HEK293 (cell line): Measurements from ENCODE around the gene TMEM141.

Experiments used
- CTCF ChIA-PET: fragments of 350-600 bp; formaldehyde crosslinking; extraction: SDS; loops from one replicate; lab custom pipeline; 2021; ENCODE audit warnings: antibody characterized with exemption; lab: Yijun Ruan, JAX
- POLR2A ChIA-PET: fragments of 300-600 bp; formaldehyde crosslinking; extraction: SDS; loops from one replicate; lab custom pipeline; 2020; ENCODE audit warnings: antibody characterized with exemption, inconsistent platforms; lab: Yijun Ruan, JAX
- H3K27ac ChIP-seq: fragments of 200-500 bp; sonication (Bioruptor generic); 2 replicates; pipeline ENCODE4 v1.5.1; 2014; ENCODE audit warnings: low read depth, low read length, control low read depth, inconsistent platforms; ENCODE audit errors: extremely low read depth
- H3K36me3 ChIP-seq, 2 experiments: fragments of 200-500 bp in 1 of 2; sonication (Bioruptor generic) in 1 of 2; 1 replicate in 1 of 2; 2 replicates in 1 of 2; pipeline ENCODE4 v1.5.1; 2014 to 2017; ENCODE audit warnings: inconsistent platforms in 2 of 2, low read length in 2 of 2; ENCODE audit not compliant: control insufficient read depth in 2 of 2, insufficient read depth in 1 of 2
- H3K4me1 ChIP-seq: fragments of 200-500 bp; sonication (Bioruptor generic); 2 replicates; pipeline ENCODE4 v1.5.1; 2014; ENCODE audit warnings: mild to moderate bottlenecking, low read length, inconsistent platforms; ENCODE audit not compliant: control insufficient read depth, insufficient read depth
- H3K4me3 ChIP-seq: 2 replicates; pipeline ENCODE4 v1.5.1; 2011; ENCODE audit warnings: low read depth, mild to moderate bottlenecking, control low read depth, low read length, moderate library complexity
- H3K9me3 ChIP-seq: fragments of 200-500 bp; sonication (Bioruptor generic); 2 replicates; pipeline ENCODE4 v1.5.1; 2014; ENCODE audit warnings: low read depth, low read length, inconsistent platforms; ENCODE audit not compliant: control insufficient read depth, insufficient read depth
- BCL11A ChIP-seq: fragments of 450-650 bp; formaldehyde crosslinking; IDR thresholded peaks from 2 replicates; pipeline ENCODE4 v1.5.1; 2016; ENCODE audit warnings: low read depth, missing biosample characterization, missing genetic modification characterization
- BCL6B ChIP-seq: fragments of 450-650 bp; formaldehyde crosslinking; IDR thresholded peaks from 2 replicates; pipeline ENCODE4 v1.5.1; 2017; ENCODE audit warnings: missing biosample characterization, missing genetic modification characterization
- KLF16 ChIP-seq: fragments of 450-650 bp; formaldehyde crosslinking; IDR thresholded peaks from 2 replicates; pipeline ENCODE4 v1.5.1; 2017; ENCODE audit warnings: missing biosample characterization, missing genetic modification characterization
- KLF7 ChIP-seq: fragments of 450-650 bp; formaldehyde crosslinking; IDR thresholded peaks from 2 replicates; pipeline ENCODE4 v1.5.1; 2016; ENCODE audit warnings: missing biosample characterization, missing genetic modification characterization, borderline replicate concordance
- PBX3 ChIP-seq: sonication (generic); formaldehyde crosslinking; IDR thresholded peaks from 2 replicates; pipeline ENCODE4 v1.8.1; 2022; ENCODE audit warnings: mild to moderate bottlenecking, moderate library complexity, missing genetic modification reagents
- PRDM10 ChIP-seq: fragments of 450-650 bp; formaldehyde crosslinking; IDR thresholded peaks from 2 replicates; pipeline ENCODE4 v1.5.1; 2016; ENCODE audit warnings: missing biosample characterization, missing genetic modification characterization
- RBAK ChIP-seq: fragments of 450-650 bp; formaldehyde crosslinking; IDR thresholded peaks from 2 replicates; pipeline ENCODE4 v1.5.1; 2016; ENCODE audit warnings: missing biosample characterization, missing genetic modification characterization
- SALL2 ChIP-seq: fragments of 450-650 bp; formaldehyde crosslinking; IDR thresholded peaks from 2 replicates; pipeline ENCODE4 v1.5.0; 2017; ENCODE audit warnings: missing biosample characterization, mild to moderate bottlenecking, missing genetic modification characterization, borderline replicate concordance
- SCRT1 ChIP-seq: fragments of 450-650 bp; formaldehyde crosslinking; IDR thresholded peaks from 2 replicates; pipeline ENCODE4 v1.5.1; 2016; ENCODE audit warnings: missing biosample characterization, missing genetic modification characterization, borderline replicate concordance
- SP2 ChIP-seq: fragments of 450-650 bp; formaldehyde crosslinking; IDR thresholded peaks from 2 replicates; pipeline ENCODE4 v1.5.1; 2016; ENCODE audit warnings: missing biosample characterization, missing genetic modification characterization
- TRIM28 ChIP-seq: IDR thresholded peaks from 2 replicates; pipeline ENCODE4 v1.6.1; 2011; ENCODE audit warnings: low read length, control low read depth, borderline replicate concordance
- ZFHX2 ChIP-seq: fragments of 450-650 bp; formaldehyde crosslinking; conservative IDR thresholded peaks from 2 replicates; pipeline ENCODE4 v1.5.1; 2016; ENCODE audit warnings: missing biosample characterization, missing genetic modification characterization
- ZNF174 ChIP-seq: fragments of 450-650 bp; formaldehyde crosslinking; IDR thresholded peaks from 2 replicates; pipeline ENCODE4 v1.5.0; 2017; ENCODE audit warnings: missing biosample characterization, mild to moderate bottlenecking, missing genetic modification characterization
- ZNF18 ChIP-seq: fragments of 450-650 bp; formaldehyde crosslinking; IDR thresholded peaks from 2 replicates; pipeline ENCODE4 v1.5.1; 2016; ENCODE audit warnings: missing biosample characterization, missing genetic modification characterization
- ZNF274 ChIP-seq, 2 experiments: fragments of 200-500 bp in 1 of 2; fragments of 450-650 bp in 1 of 2; sonication (Bioruptor generic) in 1 of 2; formaldehyde crosslinking in 1 of 2; IDR thresholded peaks; 2 replicates each; pipeline versions ENCODE4 v1.5.1 to v1.6.1; 2014 to 2016; ENCODE audit warnings: borderline replicate concordance in 1 of 2, inconsistent platforms in 1 of 2, low read length in 1 of 2, missing biosample characterization in 1 of 2, missing genetic modification characterization in 1 of 2
- ZNF473 ChIP-seq: fragments of 450-650 bp; formaldehyde crosslinking; IDR thresholded peaks from 2 replicates; pipeline ENCODE4 v1.5.1; 2017; ENCODE audit warnings: missing biosample characterization, missing genetic modification characterization
- ZNF48 ChIP-seq: fragments of 450-650 bp; formaldehyde crosslinking; IDR thresholded peaks from 2 replicates; pipeline ENCODE4 v1.5.1; 2016; ENCODE audit warnings: missing biosample characterization, missing genetic modification characterization
- ZNF488 ChIP-seq: fragments of 450-650 bp; formaldehyde crosslinking; IDR thresholded peaks from 2 replicates; pipeline ENCODE4 v1.5.1; 2016; ENCODE audit warnings: missing biosample characterization, missing genetic modification characterization
- ZNF571 ChIP-seq: fragments of 450-650 bp; formaldehyde crosslinking; IDR thresholded peaks from 2 replicates; pipeline ENCODE4 v1.5.0; 2017; ENCODE audit warnings: missing biosample characterization, missing genetic modification characterization
- ZNF623 ChIP-seq: fragments of 450-650 bp; formaldehyde crosslinking; IDR thresholded peaks from 2 replicates; pipeline ENCODE4 v1.5.1; 2016; ENCODE audit warnings: missing biosample characterization, missing genetic modification characterization
- ZNF658 ChIP-seq: fragments of 450-650 bp; formaldehyde crosslinking; IDR thresholded peaks from 2 replicates; pipeline ENCODE4; 2016; ENCODE audit warnings: missing biosample characterization, missing genetic modification characterization
- ZSCAN23 ChIP-seq: fragments of 450-650 bp; formaldehyde crosslinking; IDR thresholded peaks from 2 replicates; pipeline ENCODE4 v1.5.1; 2016; ENCODE audit warnings: missing biosample characterization, missing genetic modification characterization
- TF ChIP-seq, protein P1 (sequence below): fragments of 450-650 bp; formaldehyde crosslinking; IDR thresholded peaks from 2 replicates; pipeline ENCODE4 v1.5.1; 2016; ENCODE audit warnings: missing biosample characterization, missing genetic modification characterization
- TF ChIP-seq, protein P2 (sequence below): fragments of 450-650 bp; formaldehyde crosslinking; IDR thresholded peaks from 2 replicates; pipeline ENCODE4 v1.5.1; 2016; ENCODE audit warnings: missing biosample characterization, missing genetic modification characterization, borderline replicate concordance

TMEM141 gene

GRCh38 chr9:136790640-136791515 is at the start of gene TMEM141:
Gene TMEM141 (plus strand): TSS chr9:136791344. CDS start chr9:136791371, 27 bp downstream.
- peaks cover 6% of the 10 kb centered on the region for H3K4me1 ChIP-seq
- POLR2A ChIA-PET, result interaction anchor here (0.5 to 2.0 kb wide), 19 partner anchors 9 to 669 kb away, joined by 3 to 24 read pairs (median 4); partner anchors contain the start of genes FBXW5, MAN1B1, TPRN and TRAF2
- no peaks in the 10 kb centered on the region for H3K9me3 ChIP-seq
- CTCF ChIA-PET, result interaction anchor here (0.6 to 6.1 kb wide), 14 partner anchors 11 to 583 kb away, joined by 3 to 61 read pairs (median 4); partner anchors contain the start of gene AJM1
- H3K27ac ChIP-seq, result peak within 1 kb of the TSS; percentile 74
- H3K36me3 ChIP-seq, result peaks cover 0 to 21% of the 10 kb centered on the region in 2 experiments; a peak in 1 of 3 replicates
- peak within 1 kb of the TSS; percentile 47 for H3K4me3 ChIP-seq
- TF ChIP-seq BCL11A (tag by site-specific recombination) (no peak), ZNF658 (no peak), BCL6B (tag by site-specific recombination) (no peak), RBAK (tag by site-specific recombination) (no peak), ZNF571 (tag by site-specific recombination) (no peak), ZNF174 (tag by site-specific recombination) (no peak), ZSCAN23 (tag by site-specific recombination) (no peak), ZNF488 (no peak), SALL2 (tag by site-specific recombination) (no peak), ZNF473 (tag by site-specific recombination) (no peak), SCRT1 (no peak), PRDM10 (tag by site-specific recombination) (peak; percentile 70), ZNF274 (IDR thresholded peaks at IDR 0.05; ENCODE audit: low read length) (no peak), ZNF274 (tag by site-specific recombination; IDR thresholded peaks at IDR 0.05; ENCODE audit: borderline replicate concordance) (no peak), TRIM28 (no peak), SP2 (tag by site-specific recombination) (peak; percentile 91), KLF16 (tag by site-specific recombination) (peak; percentile 24; the same call in 1 of the 2 replicates), KLF7 (tag by site-specific recombination) (no peak), PBX3 (CRISPR knock-in tag) (no peak), ZNF18 (no peak), ZNF623 (no peak), ZNF48 (tag by site-specific recombination) (no peak), ZFHX2 (tag by site-specific recombination) (peak; percentile 55)
- TF ChIP-seq, protein P1, sequence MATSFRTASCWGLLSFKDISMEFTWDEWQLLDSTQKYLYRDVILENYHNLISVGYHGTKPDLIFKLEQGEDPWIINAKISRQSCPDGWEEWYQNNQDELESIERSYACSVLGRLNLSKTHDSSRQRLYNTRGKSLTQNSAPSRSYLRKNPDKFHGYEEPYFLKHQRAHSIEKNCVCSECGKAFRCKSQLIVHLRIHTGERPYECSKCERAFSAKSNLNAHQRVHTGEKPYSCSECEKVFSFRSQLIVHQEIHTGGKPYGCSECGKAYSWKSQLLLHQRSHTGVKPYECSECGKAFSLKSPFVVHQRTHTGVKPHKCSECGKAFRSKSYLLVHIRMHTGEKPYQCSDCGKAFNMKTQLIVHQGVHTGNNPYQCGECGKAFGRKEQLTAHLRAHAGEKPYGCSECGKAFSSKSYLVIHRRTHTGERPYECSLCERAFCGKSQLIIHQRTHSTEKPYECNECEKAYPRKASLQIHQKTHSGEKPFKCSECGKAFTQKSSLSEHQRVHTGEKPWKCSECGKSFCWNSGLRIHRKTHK (tag by site-specific recombination), result no peak
- TF ChIP-seq, protein P2, sequence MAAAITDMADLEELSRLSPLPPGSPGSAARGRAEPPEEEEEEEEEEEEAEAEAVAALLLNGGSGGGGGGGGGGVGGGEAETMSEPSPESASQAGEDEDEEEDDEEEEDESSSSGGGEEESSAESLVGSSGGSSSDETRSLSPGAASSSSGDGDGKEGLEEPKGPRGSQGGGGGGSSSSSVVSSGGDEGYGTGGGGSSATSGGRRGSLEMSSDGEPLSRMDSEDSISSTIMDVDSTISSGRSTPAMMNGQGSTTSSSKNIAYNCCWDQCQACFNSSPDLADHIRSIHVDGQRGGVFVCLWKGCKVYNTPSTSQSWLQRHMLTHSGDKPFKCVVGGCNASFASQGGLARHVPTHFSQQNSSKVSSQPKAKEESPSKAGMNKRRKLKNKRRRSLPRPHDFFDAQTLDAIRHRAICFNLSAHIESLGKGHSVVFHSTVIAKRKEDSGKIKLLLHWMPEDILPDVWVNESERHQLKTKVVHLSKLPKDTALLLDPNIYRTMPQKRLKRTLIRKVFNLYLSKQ, result no peak
